OCI-M2 (cell line): ENCODE results near the gene CRACDL.

ENCODE experiments used
- DNase-seq: peaks from one replicate; lab custom pipeline; 2025; ENCODE audit not compliant: unreplicated experiment; lab: John Stamatoyannopoulos, UW

CRACDL gene

GRCh38 chr2:98805412-98806171, 130.4 kb downstream of the CRACDL start:
- DNase-seq, result no peak

DNA sequence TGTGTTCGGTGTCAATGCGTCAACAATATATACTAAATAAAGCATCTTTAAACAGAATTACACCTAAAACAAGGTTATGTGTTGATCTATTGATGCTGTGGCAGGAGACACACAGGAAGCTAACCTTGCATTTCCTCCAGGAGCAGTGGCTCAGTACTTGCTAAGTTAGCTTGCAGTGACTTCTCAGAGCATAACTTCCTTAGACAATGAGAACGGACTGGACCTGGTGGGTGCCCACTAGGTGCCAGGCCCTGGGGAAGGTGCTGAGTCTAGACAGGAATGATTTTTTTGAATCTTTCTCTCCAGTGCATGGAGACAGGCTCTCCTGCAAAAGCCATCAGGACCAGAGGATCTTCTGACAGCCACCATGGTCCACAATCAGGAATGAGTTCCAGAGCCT, 131.3 kb downstream of the CRACDL start:
- DNase-seq, result no peak

DNA sequence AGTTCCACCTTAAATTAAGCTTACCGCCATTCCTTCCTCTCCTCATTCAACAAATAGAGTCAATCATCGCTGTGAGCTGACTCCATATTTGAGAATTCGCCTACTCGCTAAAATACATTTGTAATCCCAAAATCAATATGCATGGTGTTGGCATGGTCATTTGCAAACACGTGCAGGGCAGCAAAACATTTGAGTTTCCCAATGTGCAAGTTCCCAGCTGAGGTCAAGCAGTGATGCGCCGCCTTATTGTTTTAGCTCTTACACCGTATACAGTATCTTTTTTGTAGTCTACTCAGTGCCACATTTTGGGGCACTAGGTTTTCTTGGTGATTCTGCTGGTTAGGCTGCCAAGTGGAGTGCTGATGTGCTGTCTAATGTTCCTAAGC, 131.8 kb downstream of the CRACDL start:
- DNase-seq, result no peak

DNA sequence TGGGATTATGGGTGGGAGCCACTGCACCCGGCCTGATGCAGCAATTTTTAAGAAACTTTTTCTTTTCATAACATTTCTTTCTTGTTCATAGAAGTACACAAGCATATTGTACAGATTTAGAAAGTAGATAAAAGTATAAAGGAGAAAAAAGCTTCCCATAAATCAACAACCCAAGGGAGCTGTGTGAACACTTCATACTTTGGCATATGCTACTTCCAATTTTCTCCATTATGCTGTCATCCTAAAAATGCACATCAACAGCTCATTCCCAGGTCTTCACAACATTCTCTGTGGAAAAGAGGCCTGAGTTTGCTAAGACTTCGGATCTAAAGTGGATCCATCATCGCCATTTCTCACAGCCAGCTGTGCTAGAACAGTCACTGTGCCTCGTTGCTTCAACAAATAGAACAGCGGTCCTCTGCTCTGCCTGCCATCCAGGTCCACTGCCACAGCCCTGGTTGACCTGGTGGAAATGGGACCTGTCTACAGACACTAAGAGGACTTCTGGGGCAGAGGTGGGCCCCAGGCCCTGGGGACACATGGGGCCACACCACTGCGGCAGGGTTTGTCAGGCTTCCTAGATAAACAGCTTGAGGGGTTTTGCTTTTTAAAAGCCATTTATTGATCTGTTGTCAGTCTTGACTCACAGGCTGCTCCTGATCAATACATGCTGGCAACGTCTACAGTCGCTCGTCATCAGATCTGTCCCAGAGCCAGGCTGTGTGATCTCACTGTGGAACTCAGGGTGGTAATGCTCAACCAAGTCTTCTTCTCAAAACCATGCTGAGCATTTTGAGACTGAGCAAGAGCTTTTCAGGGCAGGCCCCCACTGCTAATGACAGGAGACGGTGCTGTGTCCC, 132.4 kb downstream of the CRACDL start:
- no peak for DNase-seq

- DNase-seq, result no peak
Measured at GRCh38 chr2:98802344-98802743, 133.7 kb downstream of the CRACDL start.

DNA sequence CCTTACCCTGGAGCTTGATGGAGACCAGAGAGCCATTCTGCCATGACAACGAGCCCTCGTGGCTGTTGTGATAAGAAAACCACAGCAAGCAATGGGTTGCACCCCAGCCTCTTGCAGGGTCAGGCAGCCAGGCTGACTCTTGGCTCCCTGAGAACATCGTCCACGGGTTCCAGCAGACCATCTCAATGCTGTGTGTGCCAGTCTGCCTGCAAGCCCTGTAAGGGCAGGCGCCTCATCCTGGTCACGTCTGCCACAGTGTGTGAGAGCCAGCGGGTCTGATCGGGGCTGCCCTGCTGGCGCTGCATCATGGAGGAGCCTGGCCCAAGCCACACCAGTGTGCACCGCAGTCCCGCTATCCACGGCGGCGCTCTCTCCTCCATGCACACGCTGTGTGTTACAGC, 134.1 kb downstream of the CRACDL start:
- no peak for DNase-seq

GRCh38 chr2:98801286-98801685, 134.7 kb downstream of the CRACDL start:
- no peak for DNase-seq

- no peak for DNase-seq
Measured at GRCh38 chr2:98800330-98801064, 135.5 kb downstream of the CRACDL start.

- DNase-seq, result no peak
Measured at GRCh38 chr2:98799375-98800329, 136.4 kb downstream of the CRACDL start.

DNA sequence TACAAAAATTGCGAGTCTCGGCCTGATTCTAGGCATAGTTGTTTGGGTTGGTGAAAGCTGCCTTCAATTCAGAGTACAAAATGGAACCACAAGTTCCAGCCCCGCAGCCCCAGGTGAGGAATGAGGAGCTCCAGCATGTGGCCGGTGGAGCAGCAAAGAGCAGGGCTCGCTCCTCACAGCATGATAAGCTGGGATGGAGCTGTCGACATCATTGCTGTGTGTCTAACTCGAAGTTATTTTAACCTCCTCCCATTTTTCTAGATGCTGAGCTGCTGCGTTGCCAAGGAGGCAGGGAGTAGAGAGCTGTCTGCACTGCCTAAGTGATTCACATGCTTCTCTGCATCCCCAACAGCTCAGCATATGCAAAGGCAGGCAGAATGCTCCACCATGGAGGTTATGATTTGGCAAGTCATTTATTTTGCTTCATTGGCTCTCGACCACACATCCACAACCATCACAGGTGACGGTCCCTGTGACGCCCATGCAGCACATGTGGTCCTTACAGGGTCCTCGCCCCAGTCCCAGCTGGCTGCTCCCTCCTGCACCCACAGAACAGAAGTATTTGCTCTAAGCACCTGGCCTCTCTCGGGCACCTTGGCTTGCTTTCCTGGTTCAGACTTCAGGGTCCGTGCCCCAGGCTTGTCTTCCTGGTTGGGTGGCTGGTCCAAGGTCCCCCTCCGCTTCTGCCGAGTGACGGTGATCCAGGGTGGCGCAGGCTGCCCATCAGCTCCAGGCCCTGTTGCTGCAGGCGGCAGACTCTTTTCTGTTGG, 139.1 kb downstream of the CRACDL start:
- DNase-seq, result no peak

- DNase-seq, result no peak
Measured at GRCh38 chr2:98795891-98796676, 139.9 kb downstream of the CRACDL start.

DNA sequence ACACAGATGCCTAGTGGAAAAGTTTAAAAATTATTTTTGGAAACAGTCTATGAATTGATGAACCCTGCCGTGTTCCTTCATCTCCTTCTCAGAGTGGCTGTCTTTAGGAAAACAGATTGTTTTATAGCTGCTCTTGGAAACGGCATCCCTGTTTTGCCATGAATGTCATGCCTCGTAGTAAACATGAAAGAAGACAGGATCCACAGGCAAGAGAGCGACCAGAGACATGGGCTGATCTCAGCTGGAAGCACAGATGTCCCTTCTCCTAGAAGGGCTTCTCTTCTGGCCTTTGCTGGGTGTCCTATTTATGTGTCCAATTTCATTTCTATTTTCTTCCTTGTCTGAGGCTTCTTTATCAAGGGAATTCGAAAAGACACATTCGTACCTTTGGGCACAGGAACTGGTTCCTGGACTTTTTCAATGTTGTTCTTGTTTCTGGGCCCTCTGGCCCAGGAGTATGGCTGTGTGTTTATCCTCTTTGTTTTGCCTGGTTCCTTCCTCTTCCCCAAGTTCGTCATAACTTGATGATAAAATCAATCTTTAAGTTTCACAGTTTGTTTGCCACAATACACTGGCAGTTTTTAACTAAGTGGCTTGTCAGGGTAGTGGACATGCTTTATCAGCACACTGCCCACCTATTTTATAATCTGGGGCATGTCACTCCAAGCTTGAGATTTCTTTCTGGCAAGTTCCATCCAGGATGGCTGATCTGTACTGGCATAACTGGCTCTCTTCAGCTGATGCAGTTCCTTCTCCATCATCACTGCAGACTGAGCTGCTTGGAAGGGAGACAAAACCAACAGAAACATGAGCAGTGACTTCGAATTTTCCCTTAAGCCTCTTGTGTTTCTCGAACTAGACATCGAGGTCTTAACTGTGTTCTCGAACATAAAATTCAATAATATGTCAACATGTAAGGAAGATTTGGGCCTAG, 141.9 kb downstream of the CRACDL start:
- DNase-seq, result no peak

GRCh38 chr2:98793275-98793674, 142.8 kb downstream of the CRACDL start:
- no peak for DNase-seq

DNA sequence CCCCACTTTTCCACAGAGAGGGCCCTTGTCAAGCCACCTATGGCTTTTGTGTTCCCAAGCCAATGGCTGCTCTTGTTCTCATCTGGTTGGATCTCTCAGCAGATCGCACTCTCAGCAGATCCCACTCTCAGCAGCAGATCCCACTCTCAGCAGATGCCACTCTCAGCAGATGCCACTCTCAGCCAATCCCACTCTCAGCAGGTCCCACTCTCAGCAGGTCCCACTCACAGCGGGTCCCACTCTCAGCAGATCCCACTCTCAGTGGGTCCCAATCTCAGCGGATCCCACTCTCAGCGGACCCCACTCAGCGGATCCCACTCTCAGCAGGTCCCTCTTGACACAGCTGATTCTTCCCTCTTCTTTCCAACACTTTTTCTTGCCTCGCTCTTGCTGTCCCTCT, 145.8 kb downstream of the CRACDL start:
- DNase-seq, result no peak

DNA sequence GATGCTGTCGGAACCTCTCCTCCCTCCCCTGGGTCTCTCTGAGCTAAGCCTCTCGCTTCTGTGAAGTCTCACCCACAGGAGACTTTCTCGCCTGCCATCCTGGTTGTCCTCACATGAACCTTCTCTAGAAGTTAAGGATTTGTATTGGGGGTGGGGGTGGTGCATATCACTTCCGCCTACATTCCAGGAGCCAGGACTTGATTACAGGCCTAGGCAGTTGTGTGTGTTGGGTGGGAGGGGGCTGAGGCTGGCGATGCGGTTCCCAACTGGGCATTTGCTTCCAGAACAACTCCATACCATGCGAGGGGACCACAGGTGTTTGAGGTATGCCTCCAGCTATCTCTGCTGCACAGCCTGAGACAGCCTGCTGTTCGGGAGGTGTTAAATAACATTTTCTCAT, 148.3 kb downstream of the CRACDL start:
- DNase-seq, result no peak

GRCh38 chr2:98786179-98786578, 149.8 kb downstream of the CRACDL start:
- no peak for DNase-seq

DNA sequence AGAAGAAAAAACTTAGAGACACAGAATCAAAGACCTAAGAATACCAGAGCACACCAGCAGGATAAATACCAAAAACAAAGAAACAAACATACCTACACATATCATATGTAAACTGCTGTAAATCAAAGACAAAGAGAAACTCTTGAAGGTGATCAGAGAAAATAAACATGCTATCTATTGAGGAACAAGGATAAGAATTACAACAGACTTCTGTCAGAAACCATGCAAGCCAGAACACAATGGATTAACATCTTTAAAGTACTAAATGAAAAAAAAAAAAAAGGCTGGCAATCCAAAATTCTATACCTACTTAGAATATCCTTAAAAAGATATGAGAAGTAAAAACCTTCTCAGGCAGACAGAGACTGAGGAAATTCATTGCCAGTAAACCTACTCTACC, 153.5 kb downstream of the CRACDL start:
- no peak for DNase-seq

- no peak for DNase-seq
Measured at GRCh38 chr2:98781822-98782221, 154.2 kb downstream of the CRACDL start.
